Ishikawa (cell line): ENCODE measurements around the gene KCNIP4.

ENCODE experiments used
- CEBPB ChIP-seq: IDR thresholded peaks from 2 replicates; pipeline ENCODE4 v1.6.1; 2012
- CREB1 ChIP-seq: IDR thresholded peaks from 2 replicates; pipeline ENCODE4 v1.6.1; 2012; ENCODE audit warnings: low read depth
- MAX ChIP-seq: IDR thresholded peaks from 2 replicates; pipeline ENCODE4 v1.6.1; 2012
- REST ChIP-seq: IDR thresholded peaks from 2 replicates; pipeline ENCODE4 v1.6.1; 2012; ENCODE audit warnings: low read depth, mild to moderate bottlenecking
- TAF1 ChIP-seq: IDR thresholded peaks from 2 replicates; pipeline ENCODE4 v1.6.1; 2012; ENCODE audit warnings: low read depth, mild to moderate bottlenecking
- USF1 ChIP-seq: IDR thresholded peaks from 2 replicates; pipeline ENCODE4 v1.6.1; 2012

GRCh38 chr4:20868108-20868507 is 1080.5 kb downstream of the KCNIP4 start:
- TF ChIP-seq USF1 (no peak), REST (no peak), CEBPB (no peak), TAF1 (no peak), CREB1 (no peak), MAX (no peak)
